PC-9 (cell line): ENCODE results near the gene PSMG3.

Source experiments
- EZH2 ChIP-seq: fragments of 200-600 bp; sonication (generic); IDR thresholded peaks from 2 replicates; pipeline ENCODE4 v1.8.0; 2017; ENCODE audit warnings: antibody characterized with exemption, low read depth
- TF ChIP-seq, protein P1 (sequence below): fragments of 200-600 bp; sonication (generic); conservative IDR thresholded peaks from 2 replicates; pipeline ENCODE4 v1.6.1; 2017; ENCODE audit warnings: mixed run types, antibody characterized with exemption, mild to moderate bottlenecking, moderate library complexity

DNA sequence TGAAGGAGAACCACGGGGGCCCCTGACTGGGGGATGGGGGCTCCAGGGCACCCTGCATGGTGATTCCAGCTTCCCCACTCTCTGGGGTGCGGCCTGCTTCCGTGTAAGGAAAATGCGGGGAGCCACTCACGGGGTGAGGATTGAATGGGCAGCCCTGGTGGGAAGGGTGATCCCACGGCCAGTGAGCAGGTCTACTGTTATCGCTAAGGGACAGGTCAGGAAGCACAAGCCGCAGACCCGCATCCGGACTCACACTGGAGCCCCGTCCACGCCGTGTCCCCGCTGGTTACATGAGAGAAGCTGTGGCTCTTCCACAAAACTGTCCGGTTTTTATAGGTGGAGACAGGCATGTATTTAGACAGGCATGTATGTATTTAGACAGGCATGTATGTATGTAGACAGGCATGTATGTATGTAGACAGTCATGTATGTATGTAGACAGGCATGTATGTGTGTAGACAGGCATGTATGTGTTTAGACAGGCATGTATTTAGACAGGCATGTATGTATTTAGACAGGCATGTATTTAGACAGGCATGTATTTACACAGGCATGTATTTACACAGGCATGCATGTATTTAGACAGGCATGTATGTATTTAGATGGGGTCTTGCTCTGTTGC lies 5.7 kb downstream of the PSMG3 start:
- TF ChIP-seq, protein P1, sequence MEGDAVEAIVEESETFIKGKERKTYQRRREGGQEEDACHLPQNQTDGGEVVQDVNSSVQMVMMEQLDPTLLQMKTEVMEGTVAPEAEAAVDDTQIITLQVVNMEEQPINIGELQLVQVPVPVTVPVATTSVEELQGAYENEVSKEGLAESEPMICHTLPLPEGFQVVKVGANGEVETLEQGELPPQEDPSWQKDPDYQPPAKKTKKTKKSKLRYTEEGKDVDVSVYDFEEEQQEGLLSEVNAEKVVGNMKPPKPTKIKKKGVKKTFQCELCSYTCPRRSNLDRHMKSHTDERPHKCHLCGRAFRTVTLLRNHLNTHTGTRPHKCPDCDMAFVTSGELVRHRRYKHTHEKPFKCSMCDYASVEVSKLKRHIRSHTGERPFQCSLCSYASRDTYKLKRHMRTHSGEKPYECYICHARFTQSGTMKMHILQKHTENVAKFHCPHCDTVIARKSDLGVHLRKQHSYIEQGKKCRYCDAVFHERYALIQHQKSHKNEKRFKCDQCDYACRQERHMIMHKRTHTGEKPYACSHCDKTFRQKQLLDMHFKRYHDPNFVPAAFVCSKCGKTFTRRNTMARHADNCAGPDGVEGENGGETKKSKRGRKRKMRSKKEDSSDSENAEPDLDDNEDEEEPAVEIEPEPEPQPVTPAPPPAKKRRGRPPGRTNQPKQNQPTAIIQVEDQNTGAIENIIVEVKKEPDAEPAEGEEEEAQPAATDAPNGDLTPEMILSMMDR, result no peak
- no peak for TF ChIP-seq EZH2
